Activated CD4-positive, alpha-beta T cell treated with anti-CD3 and anti-CD28 coated beads for 48 hours (primary cell): ENCODE measurements around the gene CCS.
A peak's percentile ranks its signal among the peaks of the same experiment; 100 is the strongest.
"Not testable (repeated sequence)": the region's sequence is repeated elsewhere in the genome, so short reads cannot be mapped to it uniquely, and the experiment has no call there.

ENCODE experiments used
- DNase-seq: peaks from one replicate; pipeline ENCODE4 v3.0.0-alpha.2; 2020

CCS gene

DNA sequence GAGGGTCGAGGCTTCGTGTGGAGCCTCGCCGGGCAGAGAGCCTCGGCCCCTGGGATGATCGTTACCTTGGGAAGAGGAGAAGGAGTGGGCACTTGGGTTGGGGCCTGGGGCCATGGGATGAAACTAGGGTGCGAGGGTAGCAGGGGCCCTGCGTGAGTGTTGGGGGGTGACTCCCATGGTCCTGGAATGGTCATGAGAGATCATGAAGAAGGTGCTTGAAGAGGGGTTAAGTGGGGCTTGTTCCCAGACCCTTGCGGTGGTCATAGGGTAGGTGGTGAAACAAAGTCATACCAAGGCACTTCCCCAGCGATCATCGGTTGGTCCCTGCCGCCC is 284 bp downstream of the CCS start:
- DNase-seq: no peak

DNA sequence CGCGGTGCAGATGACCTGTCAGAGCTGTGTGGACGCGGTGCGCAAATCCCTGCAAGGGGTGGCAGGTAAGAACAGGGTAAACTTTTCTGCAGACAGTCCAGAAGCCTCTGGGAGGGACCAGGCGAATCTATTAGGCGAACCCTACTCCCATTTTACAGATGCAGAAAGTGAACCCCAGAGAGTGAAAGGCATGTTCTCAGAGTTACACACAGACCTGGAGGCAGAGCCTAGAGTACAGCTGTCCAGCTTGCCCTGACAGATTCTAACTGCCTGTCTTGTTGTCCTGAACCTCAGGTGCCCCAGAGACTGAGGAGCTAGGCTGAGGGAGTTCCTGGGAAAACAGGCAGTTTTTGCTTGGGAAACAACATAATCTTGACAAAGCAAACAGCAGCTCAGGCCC is 665 bp downstream of the CCS start:
- no peak for DNase-seq

DNA sequence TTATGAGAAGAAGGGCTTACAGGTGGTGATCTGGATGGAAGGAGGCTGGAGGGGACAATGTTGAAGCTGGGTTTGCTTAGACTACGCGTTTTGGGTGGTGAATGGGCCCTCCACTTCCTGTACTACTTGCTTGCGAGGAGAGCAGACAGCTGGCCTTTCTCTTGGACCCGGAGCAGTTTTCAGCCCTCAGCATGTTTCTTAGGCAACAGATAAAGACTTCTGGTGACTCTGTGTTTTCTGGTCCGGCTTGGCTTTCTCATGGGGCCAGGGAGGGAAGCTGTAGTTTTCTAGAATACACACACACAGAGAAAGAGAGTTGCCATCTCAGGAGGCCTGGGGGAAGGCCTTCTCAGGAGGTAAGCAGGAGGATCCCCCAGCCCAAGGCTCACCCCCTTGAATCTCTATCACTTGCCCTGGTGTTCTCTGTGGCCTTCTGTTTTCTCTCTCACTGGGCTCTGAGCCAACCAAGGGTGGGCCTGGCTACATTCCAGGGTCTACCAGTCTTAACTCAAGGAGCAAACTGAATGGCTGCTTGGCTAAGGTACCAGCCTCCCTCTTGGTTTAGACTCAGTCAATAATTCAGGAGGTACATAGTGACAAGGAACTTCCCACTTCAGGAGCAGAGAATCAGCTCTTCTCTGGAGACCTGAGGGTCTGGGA is 2.4 kb downstream of the CCS start:
- DNase-seq: peak; percentile 17

DNA sequence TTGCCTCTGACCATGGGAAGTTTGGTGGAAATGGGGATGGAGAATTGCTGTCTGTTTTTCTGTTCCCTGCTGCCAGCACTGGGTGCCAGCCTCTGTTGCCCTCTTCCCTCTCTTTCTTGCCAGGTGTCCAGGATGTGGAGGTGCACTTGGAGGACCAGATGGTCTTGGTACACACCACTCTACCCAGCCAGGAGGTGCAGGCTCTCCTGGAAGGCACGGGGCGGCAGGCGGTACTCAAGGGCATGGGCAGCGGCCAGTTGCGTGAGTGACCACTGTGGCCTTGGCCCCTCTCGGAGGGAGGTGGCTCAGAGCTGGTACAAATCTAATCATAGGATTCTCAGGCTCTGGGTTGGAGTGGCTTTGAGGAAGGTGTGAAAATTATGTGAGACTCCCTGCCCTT is 6.0 kb downstream of the CCS start:
- no peak for DNase-seq

DNA sequence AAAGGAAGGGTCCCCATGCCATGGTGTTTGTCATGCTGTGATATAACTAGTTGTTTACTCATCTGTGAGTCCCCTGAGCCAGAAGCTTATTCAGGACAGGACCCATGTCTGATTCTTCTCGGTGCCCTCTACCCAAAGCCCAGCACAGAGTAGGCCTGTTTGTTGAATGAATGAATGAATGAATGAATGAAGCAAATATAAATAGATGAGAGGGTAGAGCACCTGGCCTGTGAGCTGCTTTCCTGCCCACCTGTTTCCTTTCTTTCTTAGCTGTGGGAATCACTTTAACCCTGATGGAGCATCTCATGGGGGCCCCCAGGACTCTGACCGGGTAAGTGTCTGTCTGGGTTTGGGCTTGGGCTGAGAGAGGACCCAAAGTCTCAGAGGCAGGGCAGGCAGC is 7.2 kb downstream of the CCS start:
- no peak for DNase-seq

DNA sequence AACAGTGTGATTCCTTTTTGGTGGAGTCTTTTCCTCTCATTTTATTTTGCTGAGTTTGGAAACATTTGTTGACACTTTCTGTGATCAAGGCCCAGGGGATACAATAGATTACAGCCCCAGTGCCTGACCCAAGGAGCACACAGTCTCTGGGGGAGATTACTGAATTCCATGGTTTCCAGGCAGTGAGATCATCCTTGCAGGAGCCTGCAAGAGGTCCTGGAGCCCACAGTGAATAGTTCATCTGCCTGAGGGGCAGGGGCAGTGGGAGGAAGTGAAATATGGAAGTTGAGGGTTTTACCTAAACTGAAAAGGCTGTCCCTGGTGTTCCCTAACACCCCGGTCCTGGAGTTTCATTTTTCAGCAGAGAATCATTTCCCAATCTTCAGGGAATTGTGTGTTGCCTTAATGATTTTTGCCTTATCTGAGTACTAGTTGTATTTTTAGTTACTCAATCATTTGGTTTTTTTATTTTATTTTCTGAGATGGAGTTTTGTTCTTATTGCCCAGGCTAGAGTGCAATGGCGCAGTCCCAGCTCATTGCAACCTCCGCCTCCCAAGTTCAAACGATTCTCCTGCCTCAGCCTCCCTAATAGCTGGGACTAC is 7.7 kb downstream of the CCS start:
- DNase-seq: no peak

DNA sequence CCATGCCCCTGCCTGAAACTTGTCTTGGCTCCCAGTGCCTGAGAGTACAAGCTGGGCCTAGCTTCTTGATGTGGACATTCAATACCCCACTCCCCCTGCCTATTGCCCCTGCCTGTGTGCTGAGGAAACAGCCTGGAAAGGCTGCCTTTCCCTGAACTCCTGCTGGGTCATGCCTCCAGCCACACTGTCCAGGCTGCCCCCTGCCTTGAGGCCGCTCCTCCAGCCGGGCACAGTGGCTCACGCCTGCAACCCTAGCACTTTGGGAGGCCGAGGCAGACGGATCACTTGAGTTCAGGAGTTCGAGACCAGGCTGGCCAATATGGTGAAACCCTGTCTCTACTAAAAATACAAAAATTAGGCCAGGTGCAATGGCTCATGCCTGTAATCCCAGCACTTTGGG is 10.1 kb downstream of the CCS start:
- DNase-seq: no peak

DNA sequence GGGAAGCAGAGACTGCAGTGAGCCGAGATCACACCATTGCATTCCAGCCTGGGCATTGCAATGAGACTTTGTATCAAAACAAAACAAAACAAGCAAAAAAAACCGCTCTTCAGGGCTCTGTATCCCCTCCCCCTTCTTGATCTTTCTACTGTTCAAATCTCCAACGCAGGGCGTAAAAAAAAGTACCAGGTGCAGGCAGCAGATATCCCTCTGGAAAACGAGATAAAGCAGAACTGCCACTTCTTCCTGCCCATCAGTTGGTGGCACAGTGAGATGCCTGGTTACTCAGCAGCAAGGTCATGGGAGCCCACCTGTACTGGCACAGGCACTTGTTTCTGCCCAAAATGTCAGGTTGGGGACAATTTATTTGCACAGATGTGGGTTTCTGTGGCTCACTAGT is 11.2 kb downstream of the CCS start:
- DNase-seq: no peak

DNA sequence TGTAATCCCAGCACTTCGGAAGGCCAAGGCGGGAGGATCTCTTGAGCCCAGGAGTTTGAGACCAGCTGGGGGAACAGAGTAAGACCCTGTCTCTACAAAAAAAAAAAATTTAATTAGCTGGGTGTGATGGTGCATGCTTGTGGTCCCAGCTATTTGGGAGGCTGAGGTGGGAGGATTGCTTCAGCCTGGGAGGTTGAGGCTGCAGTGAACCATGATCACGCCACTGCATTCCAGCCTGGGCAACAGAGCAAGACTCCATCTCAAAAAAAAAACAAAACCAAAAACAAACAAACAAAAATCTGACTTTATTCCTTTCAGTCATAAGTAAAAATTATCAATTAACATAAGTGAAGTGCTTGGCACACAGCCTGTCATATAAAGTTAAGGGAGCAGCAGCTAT is 13.6 kb downstream of the CCS start:
- DNase-seq: not testable (repeated sequence)

DNA sequence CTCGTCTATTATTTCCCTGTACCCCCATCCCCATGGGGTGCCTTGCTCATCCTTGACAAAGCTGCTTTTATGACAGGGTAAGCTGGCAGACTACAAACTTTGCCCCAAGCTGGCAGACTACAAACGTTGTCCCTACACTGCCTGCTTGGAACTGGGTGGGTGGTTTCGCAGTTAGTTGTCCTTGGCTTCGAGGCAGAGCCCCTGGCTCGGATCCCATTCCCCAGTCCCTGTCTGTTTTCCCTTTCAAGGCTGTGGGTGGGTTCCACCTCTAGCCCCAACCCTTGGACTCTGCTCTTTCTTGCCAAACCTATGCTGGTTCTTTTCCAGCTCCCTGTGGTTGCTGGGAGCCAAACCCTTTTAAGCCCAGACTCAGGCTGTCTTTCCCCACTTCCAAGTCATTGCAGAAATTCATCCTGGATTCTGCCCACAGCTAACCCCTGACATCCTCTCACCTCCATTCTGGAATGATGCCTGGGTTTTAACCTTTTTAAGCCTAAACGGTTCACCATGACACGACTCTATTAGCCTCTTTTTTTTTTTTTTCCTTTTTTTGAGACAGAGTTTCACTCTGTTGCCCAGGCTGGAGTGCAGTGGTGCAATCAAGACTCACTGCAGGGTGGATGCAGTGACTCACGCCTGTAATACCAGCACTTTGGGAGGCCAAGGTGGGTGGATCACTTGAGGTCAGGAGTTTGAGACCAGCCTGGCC is 14.3 kb downstream of the CCS start:
- no peak for DNase-seq

DNA sequence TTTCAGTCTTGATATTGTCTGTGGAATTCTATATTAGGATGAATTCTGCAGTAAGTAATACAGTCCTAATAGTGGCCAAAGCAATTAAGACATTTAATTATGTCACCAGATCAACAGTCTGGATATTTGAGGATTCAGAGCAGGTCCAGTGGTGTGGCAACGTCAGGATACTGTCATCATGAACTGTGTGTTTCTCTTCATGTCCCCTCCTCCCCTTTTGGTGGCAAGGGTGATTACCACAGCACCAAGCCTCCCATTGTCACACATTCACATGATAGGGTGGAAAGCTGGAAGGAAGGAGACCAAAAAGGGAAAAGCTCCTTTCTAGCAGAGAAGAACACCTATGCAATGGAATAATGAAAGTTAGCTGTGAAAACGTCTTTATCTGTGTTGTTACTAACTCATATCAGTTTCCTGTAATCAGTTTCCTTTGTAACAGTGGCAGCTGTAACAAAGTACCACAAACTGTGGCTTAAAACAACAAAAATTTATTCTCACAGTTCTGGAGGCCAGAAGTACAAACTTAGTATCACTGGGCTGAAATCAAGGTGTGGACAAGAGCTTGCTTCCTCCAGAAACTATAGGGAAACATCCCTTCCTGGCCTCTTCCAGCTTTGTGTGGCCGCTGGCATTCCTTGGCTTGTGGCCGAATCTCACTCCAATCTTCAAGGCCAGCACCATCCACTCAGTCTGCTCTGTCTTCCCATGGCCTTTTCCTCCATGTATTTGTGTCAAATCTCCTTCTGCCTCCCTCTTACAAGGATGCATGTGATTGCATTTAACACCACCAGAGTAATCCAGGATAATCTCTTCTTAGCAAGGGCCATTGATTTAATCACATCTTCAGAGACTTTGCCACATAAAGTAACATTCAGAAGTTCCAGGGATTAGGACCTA is 17.0 kb downstream of the CCS start:
- no peak for DNase-seq

DNA sequence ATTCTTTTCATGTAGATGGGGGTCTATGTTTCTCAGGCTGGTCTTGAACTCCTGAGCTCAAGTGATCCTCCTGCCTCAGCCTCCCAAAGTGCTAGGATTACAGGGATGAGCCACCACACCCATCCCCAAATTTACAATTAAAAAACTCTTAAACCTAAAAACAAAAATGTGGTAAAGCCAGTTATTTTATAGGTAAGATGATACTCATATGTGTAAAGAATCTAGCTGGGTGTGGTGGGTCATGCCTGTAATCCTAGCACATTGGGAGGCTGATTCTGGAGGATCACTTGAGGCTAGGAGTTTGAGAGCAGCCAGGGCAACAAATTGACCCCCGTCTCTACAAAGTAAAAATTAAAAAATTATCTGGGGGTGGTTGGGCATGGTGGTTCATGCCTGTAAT is 19.5 kb downstream of the CCS start:
- no peak for DNase-seq

DNA sequence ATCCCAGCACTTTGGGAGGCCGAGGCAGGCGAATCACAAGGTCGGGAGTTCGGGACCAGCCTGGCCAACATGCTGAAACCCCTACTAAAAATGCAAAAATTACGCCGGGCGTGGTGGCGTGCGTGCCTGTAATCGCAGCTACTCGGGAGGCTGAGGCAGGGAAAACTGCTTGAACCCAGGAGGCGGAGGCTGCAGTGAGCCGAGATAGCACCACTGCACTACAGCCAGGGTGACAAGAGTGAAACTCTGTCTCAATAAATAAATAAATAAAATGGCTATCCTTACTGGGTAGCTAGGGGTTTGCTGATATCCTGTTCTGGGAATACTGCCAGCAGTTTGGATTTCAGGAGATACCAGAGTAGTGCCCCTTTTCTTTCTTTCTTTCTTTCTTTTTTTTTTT is 21.1 kb downstream of the CCS start:
- DNase-seq: no peak

DNA sequence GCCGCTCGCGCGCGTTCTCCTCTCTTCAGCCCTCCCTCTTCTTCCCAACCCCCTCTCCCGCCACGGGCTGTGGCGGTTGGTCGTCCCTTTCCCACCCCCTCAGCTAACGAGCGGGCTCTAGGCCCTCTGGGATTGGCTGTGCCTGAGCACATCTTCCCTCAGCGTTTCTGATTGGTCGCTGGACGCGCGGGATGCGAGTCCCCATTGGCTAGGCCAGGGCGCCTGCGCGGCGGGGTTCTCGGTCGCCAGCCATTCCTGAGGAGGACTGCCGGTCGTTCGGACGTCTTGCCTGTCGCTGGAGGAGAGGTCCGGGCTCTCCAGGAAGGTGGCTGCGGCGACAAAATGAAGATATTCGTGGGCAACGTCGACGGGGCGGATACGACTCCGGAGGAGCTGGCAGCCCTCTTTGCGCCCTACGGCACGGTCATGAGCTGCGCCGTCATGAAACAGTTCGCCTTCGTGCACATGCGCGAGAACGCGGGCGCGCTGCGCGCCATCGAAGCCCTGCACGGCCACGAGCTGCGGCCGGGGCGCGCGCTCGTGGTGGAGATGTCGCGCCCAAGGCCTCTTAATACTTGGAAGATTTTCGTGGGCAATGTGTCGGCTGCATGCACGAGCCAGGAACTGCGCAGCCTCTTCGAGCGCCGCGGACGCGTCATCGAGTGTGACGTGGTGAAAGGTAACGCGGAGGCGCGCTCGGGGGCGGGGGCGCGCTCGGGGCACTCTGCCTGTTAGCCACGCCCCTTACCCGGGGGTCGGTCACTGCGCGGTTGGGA is 23.6 kb downstream of the CCS start, which contains the start of gene RBM14:
RBM14 (plus strand) TSS at position 252 of the 776 bp plus-strand sequence; CDS start at position 343, 91 bp downstream.
- peak; percentile 99 for DNase-seq

DNA sequence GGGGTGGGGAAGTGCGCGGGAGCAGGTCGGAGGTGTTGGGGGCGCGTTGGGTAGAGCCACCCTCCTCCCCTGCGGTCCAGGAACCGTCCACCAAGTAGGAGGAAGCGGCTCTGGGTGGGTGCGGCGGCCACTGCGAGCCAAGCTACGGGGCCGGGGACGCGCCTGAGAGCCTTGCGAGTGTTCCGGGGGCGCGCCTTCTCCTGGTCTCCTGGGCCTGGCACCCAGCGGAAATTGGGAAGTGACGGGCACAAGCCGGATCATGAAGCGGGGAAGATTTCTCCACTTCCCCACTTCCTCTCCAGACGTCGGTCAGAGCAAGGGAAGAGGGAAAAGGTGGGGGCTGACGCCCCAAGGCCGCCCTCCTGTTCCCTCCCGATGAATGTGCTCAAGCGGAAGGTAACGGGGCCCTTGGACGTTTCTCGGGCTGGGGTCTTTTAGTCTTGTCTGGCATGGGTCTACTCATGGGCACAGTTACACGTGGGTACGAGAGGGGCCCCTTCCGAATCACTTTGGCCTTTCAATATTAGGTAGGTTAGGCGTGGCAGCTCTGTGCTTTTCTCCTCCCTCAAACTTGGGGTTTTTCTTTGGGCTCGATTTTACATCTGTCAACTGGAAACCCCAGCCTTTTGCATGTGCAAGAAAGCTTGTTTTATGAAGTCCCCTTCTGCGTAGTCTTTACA is 24.3 kb downstream of the CCS start:
- DNase-seq: no peak

DNA sequence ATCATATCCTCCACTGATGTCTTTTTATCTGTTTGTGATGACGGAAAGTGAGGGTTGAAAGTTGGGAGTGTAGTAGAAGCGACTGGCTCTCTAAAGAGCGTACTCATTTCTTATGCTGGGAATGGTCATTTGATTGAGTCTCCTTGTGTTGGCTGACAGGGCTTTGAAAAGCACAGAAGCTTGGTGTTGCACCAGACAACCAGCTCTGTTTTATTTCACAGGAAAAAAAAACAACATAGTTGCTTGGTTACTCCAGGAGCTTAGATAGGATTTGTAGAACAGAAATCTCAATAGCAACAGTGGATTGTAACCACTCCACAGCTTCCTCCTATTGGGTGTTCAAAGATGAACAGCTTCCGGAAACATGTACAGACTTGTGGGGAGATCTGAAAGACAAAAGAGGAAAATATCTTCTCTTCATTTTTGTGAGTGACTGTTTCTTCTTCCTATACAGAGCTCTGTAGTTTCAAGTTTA is 26.1 kb downstream of the CCS start:
- DNase-seq: no peak

DNA sequence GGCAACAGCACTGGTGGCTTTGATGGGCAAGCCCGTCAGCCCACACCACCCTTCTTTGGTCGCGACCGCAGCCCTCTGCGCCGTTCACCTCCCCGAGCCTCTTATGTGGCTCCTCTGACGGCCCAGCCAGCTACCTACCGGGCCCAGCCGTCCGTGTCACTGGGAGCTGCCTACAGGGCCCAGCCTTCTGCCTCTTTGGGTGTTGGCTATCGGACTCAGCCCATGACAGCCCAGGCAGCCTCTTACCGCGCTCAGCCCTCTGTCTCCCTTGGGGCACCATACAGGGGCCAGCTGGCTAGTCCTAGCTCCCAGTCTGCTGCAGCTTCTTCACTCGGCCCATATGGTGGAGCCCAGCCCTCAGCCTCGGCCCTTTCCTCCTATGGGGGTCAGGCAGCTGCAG is 31.5 kb downstream of the CCS start:
- DNase-seq: no peak

DNA sequence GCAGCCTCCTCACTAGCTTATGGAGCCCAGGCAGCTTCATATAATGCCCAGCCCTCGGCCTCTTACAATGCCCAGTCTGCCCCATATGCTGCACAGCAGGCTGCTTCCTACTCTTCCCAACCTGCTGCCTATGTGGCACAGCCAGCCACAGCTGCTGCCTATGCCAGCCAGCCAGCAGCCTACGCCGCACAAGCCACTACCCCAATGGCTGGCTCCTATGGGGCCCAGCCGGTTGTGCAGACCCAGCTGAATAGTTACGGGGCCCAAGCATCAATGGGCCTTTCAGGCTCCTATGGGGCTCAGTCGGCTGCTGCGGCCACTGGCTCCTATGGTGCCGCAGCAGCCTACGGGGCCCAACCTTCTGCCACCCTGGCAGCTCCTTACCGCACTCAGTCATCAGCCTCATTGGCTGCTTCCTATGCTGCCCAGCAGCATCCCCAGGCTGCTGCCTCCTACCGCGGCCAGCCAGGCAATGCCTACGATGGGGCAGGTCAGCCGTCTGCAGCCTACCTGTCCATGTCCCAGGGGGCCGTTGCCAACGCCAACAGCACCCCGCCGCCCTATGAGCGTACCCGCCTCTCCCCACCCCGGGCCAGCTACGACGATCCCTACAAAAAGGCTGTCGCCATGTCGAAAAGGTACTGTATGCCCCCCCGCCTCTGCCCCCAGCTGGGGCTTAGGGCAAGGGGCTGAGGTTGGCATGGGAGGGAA is 32.2 kb downstream of the CCS start:
- DNase-seq: no peak

DNA sequence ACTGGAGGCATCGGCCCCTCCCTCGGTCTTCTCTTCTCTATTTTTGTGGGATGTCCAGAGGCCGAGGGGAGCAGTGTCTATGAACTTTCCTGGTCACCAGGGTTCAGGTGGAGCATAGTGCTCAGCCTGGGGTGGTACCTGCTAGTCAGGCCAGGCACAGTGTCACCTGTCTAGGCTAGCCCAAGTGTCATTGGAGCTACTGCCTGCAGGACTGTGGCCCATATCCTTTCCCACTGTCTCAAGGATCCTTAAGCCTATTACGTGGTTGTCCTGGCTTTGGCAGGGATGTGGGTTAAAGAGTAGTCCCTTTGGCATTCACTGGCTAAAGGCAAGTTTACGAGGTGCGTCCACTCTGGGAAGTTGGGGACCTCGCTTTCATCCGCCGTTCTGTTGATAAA is 32.8 kb downstream of the CCS start:
- no peak for DNase-seq

DNA sequence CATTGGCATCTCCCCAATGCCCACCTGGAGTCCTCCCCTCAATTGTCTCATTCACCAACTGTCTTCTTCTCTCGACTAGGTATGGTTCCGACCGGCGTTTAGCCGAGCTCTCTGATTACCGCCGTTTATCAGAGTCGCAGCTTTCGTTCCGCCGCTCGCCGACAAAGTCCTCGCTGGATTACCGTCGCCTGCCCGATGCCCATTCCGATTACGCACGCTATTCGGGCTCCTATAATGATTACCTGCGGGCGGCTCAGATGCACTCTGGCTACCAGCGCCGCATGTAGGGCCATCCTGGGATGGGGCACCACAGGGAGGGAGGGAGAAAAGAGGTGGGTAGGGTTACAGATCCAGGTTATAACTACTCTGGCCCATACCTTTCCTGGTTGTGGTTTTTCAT is 33.4 kb downstream of the CCS start:
- no peak for DNase-seq

DNA sequence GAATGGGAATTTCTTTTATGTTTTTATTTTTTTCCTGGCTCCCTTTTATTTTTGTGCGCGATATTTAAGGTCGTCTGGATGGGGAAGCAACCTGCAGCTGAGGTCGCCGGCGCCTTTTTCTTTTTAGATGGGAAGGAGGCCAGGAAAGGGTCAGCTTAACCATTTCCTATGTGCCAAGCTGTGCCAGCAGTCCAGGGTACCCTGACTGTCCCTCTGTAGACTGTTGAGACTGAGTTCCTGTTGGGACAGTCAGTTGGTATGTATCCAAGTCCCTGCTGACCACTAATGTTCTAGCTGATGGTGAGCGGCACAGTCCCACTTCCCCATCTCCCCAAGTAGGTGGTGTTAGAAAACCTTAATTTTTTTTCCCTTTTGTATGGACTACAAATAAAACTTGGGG is 33.9 kb downstream of the CCS start:
- no peak for DNase-seq
